ENCODE results near the gene PCNX2.

Gene PCNX2

DNA sequence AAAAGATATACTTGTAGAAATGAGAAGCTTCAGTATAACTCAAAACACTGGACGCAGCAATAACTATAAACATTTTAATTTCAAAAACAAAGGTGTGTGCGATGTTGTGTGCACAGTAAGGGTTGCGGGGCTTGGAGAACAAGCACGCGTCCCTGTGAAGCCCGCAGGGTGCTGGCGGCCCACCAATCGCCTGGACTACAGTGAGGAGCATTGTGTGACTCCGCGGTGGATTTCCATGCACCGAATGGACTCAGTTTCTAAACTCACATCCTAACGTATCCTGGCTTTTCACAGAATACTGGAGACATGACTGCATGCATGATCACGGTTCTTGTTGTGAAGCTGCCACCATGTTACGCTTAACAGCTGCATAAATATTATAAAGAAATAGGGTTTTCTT is 312.1 kb downstream of the PCNX2 start:
- no peak for DNase-seq (ENCODE audit: low read depth)

GRCh38 chr1:232982238-232982944 is 313.1 kb downstream of the PCNX2 start:
- peak; percentile 83 for DNase-seq (ENCODE audit: low read depth)

DNA sequence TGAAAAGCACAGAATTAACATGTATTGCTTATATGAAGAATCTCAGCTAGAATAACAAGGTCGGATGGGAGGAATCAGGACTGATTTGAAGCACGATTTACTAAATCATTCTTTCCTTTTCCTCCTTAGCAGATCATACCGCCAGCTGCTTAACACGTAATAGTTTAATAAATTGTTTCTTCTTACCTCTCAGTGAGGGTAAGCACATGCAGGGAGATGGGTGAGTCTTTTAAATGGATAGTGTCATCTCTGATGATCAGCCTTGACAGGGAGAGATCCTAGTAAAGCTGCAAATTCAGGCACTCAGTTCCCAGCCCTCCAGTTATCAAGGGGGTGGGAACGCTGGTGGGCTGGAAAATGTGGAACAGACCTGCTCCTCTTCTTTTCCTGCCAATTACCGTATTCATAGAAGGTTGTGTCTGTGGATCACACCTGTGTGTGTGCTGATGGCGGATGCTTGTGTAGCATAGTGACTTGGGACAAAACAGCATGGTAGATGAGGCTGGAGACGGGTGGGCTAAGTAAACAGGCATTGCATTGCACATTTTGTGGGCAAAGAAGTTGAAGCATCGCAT is 314.5 kb downstream of the PCNX2 start:
- DNase-seq (ENCODE audit: low read depth) = no peak

GRCh38 chr1:232980355-232980978 is 315.1 kb downstream of the PCNX2 start:
- DNase-seq (ENCODE audit: low read depth) = peak; percentile 46

DNA sequence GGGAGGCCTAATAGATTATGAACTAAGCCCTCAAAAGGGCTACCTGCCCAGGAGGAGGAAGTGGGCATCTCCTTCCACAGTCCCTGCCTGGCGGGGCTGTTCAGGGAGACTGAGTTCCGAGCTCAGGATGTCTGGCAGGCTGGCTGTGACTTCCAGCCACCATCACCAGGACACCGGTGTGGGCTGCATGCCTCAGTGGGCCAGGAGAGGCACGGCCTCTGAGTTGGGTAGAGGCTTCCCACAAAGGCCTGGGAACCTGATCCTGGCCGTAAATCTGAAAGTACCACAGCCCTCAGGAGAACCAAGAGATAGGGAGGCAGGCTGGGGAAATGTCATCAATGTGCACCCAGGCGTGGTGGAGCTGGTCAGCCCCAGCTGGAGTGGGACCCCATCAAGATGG is 316.0 kb downstream of the PCNX2 start:
- no peak for DNase-seq (ENCODE audit: low read depth)

DNA sequence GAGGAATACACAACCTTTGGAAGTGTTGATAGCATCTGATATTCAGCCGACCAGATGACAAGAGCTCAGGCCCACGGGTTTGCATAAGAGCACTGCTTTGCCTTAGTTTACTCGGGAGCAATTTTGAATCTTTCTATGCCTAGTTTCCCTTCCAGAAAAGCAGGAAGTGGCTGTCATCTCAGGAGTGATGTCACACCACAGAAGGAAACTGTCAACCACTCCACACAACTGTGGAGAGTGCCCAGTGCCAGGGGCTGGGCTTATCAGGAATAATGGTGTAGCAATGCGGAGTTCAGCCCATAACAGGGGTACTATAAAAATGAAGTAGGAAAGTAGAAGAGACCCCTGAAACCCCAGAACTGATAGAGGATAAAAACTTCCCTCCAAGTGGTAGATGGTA is 316.7 kb downstream of the PCNX2 start:
- no peak for DNase-seq (ENCODE audit: low read depth)

GRCh38 chr1:232978091-232978634 is 317.4 kb downstream of the PCNX2 start:
- no peak for DNase-seq (ENCODE audit: low read depth)

GRCh38 chr1:232974971-232975370 is 320.6 kb downstream of the PCNX2 start:
- peak; percentile 19 for DNase-seq (ENCODE audit: low read depth)

DNA sequence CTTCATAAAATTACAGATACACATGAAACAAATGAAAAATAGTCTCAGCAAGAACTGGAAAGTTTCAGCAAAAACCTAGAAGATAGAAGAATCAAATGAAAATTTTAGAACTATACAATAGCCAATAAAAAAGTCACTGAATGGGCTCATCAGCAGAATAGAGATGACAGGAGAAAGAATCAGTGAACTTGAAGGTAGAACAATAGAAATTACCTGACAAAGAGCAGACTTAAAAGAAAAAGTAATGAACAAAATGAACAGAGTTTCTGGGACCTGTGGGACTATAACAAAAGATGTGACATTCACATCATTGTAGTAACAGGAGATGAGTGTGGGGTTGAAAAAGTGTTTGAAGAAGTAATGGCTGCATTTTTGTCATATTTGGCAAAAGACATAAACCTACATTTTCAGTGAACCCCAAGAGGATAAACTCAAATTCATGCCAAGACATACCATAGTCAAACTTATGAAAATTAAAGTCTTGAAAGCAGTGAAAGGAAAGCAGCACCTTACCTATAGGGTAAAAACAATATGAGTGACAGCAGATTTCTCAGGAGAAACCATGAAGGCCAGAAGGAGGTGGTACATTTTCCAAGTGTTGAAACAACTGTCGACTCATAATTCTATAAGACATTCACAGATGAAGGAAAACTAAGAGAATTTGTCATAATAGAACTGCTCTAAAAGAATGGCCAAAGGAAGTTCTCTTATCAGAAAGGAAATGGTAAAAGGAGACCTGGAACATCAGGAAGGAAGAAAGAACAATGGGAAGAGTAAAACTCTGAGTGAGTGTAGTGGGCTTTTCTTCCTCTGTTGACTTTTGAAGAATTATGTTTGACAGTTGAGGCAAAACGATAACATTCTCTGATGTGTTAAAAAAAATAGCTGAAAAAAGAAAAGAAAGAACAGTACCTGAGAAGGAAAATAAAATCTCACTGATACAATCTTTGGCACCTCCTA is 321.6 kb downstream of the PCNX2 start:
- DNase-seq (ENCODE audit: low read depth) = no peak

GRCh38 chr1:232970508-232970907 is 325.0 kb downstream of the PCNX2 start:
- no peak for DNase-seq (ENCODE audit: low read depth)

DNA sequence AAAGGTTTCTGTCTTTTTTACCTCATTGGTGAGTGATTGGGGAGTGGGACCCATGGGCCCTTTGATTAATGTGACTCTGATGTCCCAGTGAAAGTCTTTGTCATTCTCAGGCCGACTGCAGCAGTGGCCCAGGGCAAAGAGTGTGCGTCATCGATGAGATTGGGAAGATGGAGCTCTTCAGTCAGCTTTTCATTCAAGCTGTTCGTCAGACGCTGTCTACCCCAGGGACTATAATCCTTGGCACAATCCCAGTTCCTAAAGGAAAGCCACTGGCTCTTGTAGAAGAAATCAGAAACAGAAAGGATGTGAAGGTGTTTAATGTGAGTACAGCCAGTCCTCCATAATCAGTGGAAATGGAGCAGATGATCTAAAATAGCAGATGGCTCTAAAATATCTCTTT is 325.7 kb downstream of the PCNX2 start:
- DNase-seq (ENCODE audit: low read depth) = no peak

GRCh38 chr1:232968965-232969364 is 326.6 kb downstream of the PCNX2 start:
- DNase-seq (ENCODE audit: low read depth) = peak; percentile 50

GRCh38 chr1:232968391-232968790 is 327.1 kb downstream of the PCNX2 start:
- DNase-seq (ENCODE audit: low read depth) = no peak

GRCh38 chr1:232966663-232967062 is 328.9 kb downstream of the PCNX2 start:
- no peak for DNase-seq (ENCODE audit: low read depth)

DNA sequence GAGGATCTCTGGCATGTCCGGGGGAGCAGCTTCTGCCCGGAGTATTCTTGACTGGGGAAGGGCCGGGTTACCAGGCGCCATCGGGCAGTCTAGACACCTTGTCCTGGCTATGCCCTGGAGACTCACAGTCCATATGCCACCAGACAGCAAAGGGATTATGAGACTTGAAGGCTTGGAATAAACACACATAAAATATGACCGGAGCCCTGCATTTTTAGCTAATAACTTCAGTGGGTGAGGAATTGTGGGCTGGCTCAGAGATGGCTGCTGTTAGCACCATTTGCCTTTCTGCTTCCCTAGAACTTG is 329.7 kb downstream of the PCNX2 start:
- no peak for DNase-seq (ENCODE audit: low read depth)

DNA sequence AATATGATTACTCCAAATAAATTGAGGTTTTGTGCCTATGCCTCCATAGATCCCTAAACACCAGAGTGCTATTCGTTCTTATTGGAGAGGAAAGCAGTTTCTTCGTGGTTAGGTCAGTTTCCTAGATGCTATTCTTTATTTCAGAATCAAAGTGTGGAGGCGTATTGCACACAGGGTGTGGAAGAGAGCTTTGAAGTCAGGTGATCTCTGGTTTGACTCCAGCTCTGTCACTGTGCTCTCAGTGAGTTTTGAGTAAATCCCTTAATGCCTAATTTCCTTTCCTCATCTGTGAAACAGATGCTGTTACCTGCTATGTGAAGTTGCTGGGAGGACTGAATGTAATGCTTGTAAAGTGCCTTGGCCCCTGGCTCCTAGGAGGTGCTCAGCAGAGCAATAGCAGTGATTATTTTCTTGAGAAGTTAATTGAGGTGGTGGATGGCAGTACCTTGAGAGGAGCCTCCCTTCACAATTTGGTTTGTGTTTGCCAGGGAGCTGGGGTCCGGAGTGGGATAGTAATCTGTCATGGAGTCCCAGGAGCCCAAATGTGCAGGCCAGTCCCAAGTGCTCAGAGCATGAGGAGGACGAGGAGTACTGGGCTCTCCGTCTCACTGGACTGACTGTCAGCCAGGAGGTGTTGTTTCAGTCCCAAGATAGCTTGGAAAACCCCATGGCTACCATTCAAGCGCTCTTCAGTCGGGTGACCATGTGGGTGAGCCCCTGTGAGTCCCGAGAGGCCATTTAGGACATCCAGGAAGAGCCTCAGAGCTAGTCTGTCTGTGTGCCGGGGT is 330.2 kb downstream of the PCNX2 start:
- no peak for DNase-seq (ENCODE audit: low read depth)

DNA sequence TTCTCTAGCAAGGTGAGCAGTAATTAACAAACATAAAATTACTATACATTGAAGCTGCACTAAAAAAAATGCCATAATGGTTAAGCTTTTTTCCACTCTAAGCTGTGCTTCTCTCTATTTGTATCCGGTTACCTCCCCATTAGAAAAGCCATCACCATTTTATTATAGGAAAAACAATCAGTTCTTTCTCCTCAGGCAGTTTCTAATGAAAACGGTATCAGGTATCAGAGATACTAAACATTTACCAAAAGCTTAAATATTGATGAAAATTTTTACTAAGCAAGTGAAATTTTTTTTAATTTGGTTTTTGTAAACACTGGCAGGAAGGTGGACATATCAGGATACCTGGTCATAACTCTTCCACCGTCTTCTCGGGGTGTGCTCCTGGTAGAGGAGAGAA is 330.9 kb downstream of the PCNX2 start:
- no peak for DNase-seq (ENCODE audit: low read depth)

DNA sequence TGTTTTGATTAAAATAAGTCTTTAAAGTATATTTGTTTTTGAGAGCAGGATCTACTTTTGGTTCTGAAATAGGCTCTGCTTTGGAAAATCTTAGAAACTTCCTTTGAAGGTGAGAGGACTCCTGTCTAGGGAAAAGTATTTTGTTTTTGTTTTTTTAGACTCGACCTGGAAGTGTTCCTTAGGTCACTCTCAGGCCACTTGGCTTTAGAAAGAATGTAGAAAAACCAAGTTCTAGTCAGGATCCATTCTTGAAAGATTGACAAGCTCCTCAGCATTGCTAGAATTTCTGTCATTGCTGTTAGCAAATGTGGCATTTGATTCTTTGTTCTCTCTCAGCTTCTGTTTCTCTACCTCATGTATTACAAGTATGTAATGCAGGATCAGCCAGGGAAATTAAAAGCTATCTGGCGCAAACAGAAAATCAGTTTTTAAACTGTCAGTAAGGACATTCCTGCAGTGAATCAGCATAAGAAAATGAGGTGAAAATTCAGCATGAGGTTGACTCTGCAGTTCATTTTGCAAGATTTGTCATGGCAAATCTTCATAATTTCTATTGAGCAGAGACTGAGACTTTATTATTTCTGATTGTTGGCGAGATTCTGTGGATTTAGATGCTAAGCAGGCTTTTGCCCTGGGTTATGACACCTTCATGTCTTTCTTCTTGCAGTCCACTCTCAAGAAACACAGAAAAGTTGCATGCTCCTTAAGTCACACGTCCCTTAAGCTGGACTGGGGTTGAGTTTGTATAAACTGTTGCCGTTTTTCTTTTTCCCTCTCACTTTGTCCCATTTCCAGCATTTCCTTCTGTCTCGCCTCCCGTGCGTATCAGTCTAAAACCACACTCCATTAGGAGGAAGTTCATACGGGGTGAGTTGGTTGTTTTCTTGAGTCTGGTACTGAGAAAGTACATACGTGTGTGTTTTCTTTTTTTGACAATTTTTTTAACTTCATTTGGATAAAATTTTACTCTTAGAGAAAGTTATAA is 332.5 kb downstream of the PCNX2 start:
- DNase-seq (ENCODE audit: low read depth) = no peak

GRCh38 chr1:232958067-232958466 is 337.5 kb downstream of the PCNX2 start:
- no peak for DNase-seq (ENCODE audit: low read depth)

GRCh38 chr1:232956081-232956480 is 339.4 kb downstream of the PCNX2 start:
- DNase-seq (ENCODE audit: low read depth) = no peak
